ENCODE measurements around the gene ABCB8. TPM values are rescaled to one million over a fixed set of nuclear protein-coding genes. Genes with fewer than 3 reads are reported as not detected.

The ABCB8 gene
- total and polyA plus RNA-seq, 9 of the 15 experiments (the other 6 are each of a cell fraction or from before 2014, with no cell fraction given): 7.6 to 106 (median 36.3) TPM

GRCh38 chr7:151086802-151087244, 58.6 kb downstream of the ABCB8 start:
- CTCF ChIA-PET (ENCODE audit: low intra/inter-chr PET ratio): interaction anchor here (0.8 to 1.7 kb wide), 3 partner anchors 22 to 27 kb away, joined by 3 to 4 read pairs (median 4); partner anchors contain the start of gene SLC4A2
- H3K9ac ChIP-seq (ENCODE audit: insufficient read depth in 1 of 2, low read depth in 2 of 2, low read length in 2 of 2): peak overlapping the region; percentile 84 to 98
- intact Hi-C loops (cut with micrococcal nuclease): loop anchor here (1.0 to 10.0 kb wide), 2 partner anchors 85 to 772 kb away; no protein-coding TSS in a partner anchor
- TF ChIP-seq SREBF1 (IDR thresholded peaks at IDR 0.05; ENCODE audit: borderline replicate concordance, low read depth, low read length) (0 out of 2 replicates have a peak, but pooled peaks have one; percentile 37), NCOA1 (IDR thresholded peaks at IDR 0.05; ENCODE audit: low read depth) (no peak), NFYB (IDR thresholded peaks at IDR 0.05; ENCODE audit: extremely low read depth, insufficient read length) (no peak), PCBP1 (IDR thresholded peaks at IDR 0.05; ENCODE audit: low read depth, low read length, poor library complexity, severe bottlenecking) (peak; percentile 7), FIP1L1 (IDR thresholded peaks at IDR 0.05; ENCODE audit: low read depth, low read length, poor library complexity, severe bottlenecking) (peak; percentile 72), AFF4 (CRISPR knock-in tag; IDR thresholded peaks at IDR 0.05) (0 out of 2 replicates have a peak, but pooled peaks have one; percentile 54), TOE1 (IDR thresholded peaks at IDR 0.05; ENCODE audit: borderline replicate concordance) (peak; percentile 60; the same call in 1 of the 2 replicates), TOE1 (CRISPR knock-in tag; IDR thresholded peaks at IDR 0.05; ENCODE audit: borderline replicate concordance, low read depth) (0 out of 2 replicates have a peak, but pooled peaks have one; percentile 21), ZHX1 (conservative IDR thresholded peaks at IDR 0.05; ENCODE audit: low read length) (no peak), VEZF1 (CRISPR knock-in tag; IDR thresholded peaks at IDR 0.05) (no peak), ZNF75A (CRISPR knock-in tag; IDR thresholded peaks at IDR 0.05) (no peak), GATA2 (CRISPR knock-in tag; IDR thresholded peaks at IDR 0.05) (peak; percentile 47; the same call in 1 of the 2 replicates)

More at GRCh38 chr7:151086802-151087244, 58.6 kb downstream of the ABCB8 start:
- H3K9me3 ChIP-seq (replicated peaks; ENCODE audit: control insufficient read depth, insufficient read depth, low read depth, low read length): no peaks in the 10 kb centered on the region
- H3K4me3 ChIP-seq: peak overlapping the region; percentile 67
- H3K79me2 ChIP-seq (ENCODE audit: control insufficient read depth, insufficient read depth, low read length): peaks cover 68% of the 10 kb centered on the region
- H3K4me1 ChIP-seq (replicated peaks in 1 of 2; ENCODE audit: control insufficient read depth in 2 of 2, insufficient read depth in 2 of 2, low read length in 2 of 2): peaks cover 46 to 78% of the 10 kb centered on the region in 2 experiments
- POLR2A ChIA-PET: interaction anchor here (0.6 to 2.2 kb wide), 5 partner anchors 9 to 70 kb away, joined by 3 to 7 read pairs (median 3); no protein-coding TSS in a partner anchor
- H3K9me1 ChIP-seq (ENCODE audit: control insufficient read depth, insufficient read depth, low read length): peaks cover 9% of the 10 kb centered on the region
- H3K4me2 ChIP-seq (ENCODE audit: insufficient read depth, low read length): peak overlapping the region; percentile 88
- no peaks in the 10 kb centered on the region for H3K27me3 ChIP-seq (ENCODE audit: control insufficient read depth in 2 of 2, insufficient read depth in 2 of 2, low read length in 2 of 2)
- under 1% methylated on average over 37 of the region's 56 CpGs for WGBS (ENCODE audit: insufficient coverage, low coverage, missing lambda C conversion rate)
- in situ Hi-C loops (cut with MboI): no loop called here
- peak; percentile 0; the same call in 1 of the 3 replicates for ATAC-seq
- 0 out of 2 replicates have a peak overlapping the region, but pooled peaks have one; percentile 10 for H2AFZ ChIP-seq (ENCODE audit: low read depth, low read length)
- no peak for FAIRE-seq
- peak in 3 of 4 experiments; percentile 48 to 68 (median 50) for DNase-seq (ENCODE audit: extremely low read depth in 1 of 4, low spot score in 3 of 4)
- peaks cover 43% of the 10 kb centered on the region; the same call in 2 of the 3 replicates for H3K36me3 ChIP-seq (ENCODE audit: control insufficient read depth, insufficient read depth, low read length)
- H3K27ac ChIP-seq (ENCODE audit: extremely low read depth, low read depth, low read length): peak overlapping the region; percentile 81
- H4K20me1 ChIP-seq (replicated peaks; ENCODE audit: control insufficient read depth, insufficient read depth, low read length): peaks cover 38% of the 10 kb centered on the region
- no TSS peak for BruUV-seq (replicated peaks)

Data from K562 (cell line).